CD4-positive, alpha-beta T cell treated with Interleukin-1 beta for 1 hour (primary cell): ENCODE measurements around the gene CEBPB.
A peak's percentile ranks its signal among the peaks of the same experiment; 100 is the strongest.
"Not testable (repeated sequence)": the region's sequence is repeated elsewhere in the genome, so short reads cannot be mapped to it uniquely, and the experiment has no call there.

Experiments
- DNase-seq, 2 donors: peaks; one replicate each; pipeline ENCODE4 v3.0.0-alpha.2; 2020 to 2022

Gene CEBPB

GRCh38 chr20:50170549-50171220 is 19.9 kb upstream of the CEBPB start:
- no peak for DNase-seq

- no peak for DNase-seq
Observed at GRCh38 chr20:50172347-50173013, 18.1 kb upstream of the CEBPB start.

DNA sequence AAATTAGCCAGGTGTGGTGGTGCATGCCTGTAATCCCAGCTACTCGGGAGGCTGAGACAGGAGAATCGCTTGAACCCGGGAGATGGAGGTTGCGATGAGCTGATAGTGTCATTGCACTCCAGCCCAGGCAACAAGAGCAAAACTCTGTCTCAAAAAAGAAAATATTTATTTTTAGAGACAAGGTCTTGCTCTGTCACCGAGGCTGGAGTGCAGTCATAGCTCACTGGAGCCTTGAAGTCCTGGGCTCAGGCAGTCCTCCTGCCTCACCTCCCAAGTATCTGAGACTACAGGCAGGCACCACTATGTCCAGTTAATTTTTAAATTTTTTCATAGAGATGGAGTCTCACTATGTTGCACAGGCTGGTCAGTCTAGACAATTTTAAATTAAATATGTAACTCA is 16.2 kb upstream of the CEBPB start:
- no peak for DNase-seq

DNA sequence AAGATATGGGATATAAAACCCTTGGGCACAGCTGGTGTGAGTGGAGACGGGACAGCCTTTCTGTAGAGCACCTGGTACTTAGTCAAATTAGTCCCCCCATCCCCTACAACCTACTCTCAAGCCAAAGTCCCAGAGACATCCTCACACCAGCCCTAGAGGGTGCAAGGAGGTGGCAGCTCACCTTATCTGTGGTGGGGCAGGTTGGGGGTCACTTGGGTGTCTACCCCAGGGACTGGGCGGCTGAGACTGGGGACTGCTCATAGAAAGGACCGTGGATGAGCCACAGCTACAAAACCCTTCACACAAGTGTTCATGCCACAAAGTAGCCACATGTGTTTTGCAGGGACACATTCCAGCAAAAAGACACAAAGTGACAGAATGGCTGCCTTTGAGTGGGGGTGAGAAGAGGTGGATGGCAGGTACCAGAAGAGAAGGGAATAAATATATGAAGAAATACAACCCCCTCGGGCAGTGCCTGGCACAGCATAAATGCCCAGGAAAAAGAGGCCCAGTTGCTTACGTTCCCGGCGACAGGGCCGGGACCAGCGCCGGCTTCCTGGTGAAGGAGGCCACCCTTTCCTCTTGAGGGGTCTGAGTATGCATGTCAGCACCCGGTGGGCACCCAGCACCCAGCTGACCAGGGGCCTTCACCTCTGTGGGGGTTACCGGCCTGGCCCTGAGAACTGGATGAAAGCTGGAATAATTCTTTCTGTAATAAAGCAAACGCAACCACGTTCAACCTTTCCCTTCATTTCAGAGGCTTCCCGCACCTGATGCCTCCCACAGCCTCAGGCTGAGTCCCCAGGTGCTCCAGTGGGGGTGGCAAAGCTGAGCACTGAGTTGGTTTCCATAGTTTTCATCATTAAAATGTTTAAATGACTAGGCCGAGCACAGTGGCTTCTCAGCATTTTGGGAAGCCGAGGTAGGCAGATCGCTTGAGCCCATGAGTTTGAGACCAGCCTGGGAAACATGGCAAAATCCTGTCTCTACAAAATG is 14.4 kb upstream of the CEBPB start:
- no peak for DNase-seq

GRCh38 chr20:50178672-50179071 is 12.0 kb upstream of the CEBPB start:
- not testable (repeated sequence) for DNase-seq

- DNase-seq, result no peak
Observed at GRCh38 chr20:50181344-50181743, 9.3 kb upstream of the CEBPB start.

- no peak for DNase-seq
Observed at GRCh38 chr20:50182346-50182745, 8.3 kb upstream of the CEBPB start.

DNA sequence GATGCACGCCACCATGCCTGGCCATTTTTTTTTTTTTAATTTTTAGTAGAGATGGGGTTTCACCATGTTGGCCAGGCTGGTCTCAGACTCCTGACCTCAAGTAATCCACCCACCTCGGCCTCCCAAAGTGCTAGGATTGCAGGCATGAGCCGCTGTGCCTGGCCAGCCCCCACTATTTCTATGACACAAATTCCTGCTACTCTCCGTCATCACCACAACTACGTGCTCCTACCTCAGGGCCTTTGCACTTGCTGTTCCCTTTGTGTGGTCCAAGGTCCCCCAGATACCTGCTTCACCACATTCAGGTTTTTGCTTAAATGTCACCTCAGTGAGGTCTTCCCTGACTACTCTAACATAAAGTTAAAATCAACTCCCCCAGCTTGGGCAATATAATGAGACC is 5.2 kb upstream of the CEBPB start:
- DNase-seq, result no peak

DNA sequence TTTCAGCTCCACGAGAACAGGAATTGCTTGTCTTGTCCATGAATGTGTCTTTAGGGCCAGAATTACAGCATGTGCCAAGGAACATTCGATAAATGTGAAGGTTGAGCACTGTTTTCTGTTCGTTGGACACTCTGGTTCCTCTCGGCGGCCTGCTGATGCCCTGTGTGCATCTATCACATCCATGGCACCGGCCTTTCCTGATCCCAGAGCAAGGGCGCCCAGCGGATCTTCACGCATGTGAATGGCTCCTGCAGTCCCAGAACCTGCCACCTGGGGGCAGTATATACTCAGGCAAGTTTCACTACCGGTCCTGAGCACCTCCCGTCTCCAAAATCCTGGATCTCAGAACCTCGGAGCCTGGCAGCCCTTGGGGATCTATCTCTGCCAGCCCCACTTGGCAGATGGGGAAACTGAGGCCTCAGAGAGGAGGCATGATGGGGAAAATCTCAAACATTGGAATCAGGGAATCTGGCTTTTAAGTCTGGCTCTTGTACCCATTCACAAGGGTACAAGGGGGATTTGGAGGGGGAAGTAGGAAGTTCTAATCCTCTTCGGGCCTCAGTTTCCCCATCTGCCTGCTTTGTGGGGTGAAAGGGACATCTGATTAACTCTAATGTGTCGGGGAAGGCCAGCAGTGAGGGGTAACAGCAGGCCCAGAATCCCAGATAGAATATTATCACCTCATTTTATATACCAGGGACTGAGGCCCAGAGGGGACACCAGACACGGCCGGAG is 4.3 kb upstream of the CEBPB start:
- DNase-seq, result peak; percentile 79 to 84

GRCh38 chr20:50186987-50187402 is 3.6 kb upstream of the CEBPB start:
- DNase-seq, result no peak

DNA sequence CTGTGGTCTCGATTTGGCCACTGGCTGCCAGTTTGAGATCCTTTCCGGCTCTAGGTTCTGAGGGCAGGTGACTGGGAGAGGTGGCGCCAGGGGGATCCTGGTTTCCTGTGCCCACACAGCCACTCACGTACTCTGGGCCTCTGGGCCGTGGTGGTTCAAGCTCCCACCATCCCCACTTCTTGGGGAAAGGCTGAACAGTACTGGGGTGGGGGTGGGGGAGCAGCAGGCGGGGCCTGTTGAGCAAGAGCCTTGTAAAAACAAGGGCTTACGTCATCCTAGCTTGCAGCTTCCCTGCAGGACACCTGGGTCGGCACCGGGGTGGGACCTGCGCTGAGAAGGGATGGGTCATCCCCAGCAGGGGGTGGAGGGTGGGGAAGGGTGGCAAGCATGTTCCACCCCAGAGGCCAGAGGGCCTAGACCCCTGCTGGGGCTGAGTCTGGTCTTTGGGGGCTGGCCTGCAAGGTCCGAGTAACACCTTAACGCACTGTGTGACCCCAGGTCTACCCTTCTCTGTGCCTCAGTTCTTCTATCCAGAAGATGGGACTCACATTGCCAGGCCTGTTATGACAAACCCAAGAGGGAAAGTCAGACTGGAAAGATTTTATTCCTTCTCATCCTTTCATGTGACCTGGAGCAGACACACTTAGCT is 3.1 kb upstream of the CEBPB start:
- DNase-seq, result peak in 1 of 2 donors; percentile 19

DNA sequence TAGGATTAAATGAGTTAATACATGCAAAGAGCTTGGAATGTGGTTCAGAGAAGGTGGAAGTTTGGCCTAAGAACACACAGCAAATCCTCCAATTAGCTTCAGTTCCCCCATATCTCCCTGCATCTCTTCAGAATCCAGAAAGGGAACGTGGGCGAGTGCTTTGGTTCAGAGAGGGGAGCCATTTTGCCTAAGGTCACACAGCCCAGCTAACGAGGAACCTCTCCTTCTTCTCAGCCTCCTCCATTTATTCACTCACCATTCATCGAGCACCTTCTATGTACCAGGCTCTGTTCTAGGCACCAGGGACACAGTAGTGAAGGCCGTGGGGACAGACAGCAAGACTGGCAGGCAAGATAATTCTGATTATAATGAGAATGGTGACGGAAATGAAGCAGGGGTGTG is 2.3 kb upstream of the CEBPB start:
- DNase-seq, result no peak

- no peak for DNase-seq
Observed at GRCh38 chr20:50188879-50189680, 1.6 kb upstream of the CEBPB start.

DNA sequence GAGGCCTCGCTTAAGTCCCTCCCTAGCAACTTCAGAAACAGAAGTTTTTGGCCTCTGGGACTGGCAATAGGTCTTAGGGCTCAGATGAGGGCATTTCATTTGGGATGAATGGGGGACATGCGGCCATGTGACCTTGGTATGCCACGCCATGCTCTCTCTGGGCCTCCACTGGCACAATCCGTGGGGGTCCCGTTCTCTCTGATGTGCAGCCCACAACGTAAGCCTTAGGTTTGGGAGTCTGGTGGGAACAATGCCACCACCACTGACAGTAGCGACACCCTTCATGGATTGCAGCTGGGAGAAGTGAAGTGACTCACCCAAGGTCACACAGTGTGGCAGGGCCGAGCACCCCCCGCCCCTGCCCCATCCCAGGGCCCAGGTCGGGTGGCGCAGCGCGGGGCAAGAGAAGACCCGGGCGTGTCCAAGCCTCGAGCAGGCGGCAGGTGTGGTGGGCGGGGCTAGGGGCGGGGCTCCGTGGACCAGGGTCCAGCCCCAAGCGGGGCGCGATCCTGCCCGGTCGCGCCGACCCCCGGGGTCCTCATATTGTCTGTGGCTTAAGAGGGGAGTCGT is 864 bp upstream of the CEBPB start:
- DNase-seq, result peak; percentile 33 to 35

DNA sequence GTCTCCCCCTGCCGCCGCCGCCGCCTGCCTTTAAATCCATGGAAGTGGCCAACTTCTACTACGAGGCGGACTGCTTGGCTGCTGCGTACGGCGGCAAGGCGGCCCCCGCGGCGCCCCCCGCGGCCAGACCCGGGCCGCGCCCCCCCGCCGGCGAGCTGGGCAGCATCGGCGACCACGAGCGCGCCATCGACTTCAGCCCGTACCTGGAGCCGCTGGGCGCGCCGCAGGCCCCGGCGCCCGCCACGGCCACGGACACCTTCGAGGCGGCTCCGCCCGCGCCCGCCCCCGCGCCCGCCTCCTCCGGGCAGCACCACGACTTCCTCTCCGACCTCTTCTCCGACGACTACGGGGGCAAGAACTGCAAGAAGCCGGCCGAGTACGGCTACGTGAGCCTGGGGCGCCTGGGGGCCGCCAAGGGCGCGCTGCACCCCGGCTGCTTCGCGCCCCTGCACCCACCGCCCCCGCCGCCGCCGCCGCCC is 474 bp downstream of the CEBPB start:
- peak; percentile 59 to 62 for DNase-seq

DNA sequence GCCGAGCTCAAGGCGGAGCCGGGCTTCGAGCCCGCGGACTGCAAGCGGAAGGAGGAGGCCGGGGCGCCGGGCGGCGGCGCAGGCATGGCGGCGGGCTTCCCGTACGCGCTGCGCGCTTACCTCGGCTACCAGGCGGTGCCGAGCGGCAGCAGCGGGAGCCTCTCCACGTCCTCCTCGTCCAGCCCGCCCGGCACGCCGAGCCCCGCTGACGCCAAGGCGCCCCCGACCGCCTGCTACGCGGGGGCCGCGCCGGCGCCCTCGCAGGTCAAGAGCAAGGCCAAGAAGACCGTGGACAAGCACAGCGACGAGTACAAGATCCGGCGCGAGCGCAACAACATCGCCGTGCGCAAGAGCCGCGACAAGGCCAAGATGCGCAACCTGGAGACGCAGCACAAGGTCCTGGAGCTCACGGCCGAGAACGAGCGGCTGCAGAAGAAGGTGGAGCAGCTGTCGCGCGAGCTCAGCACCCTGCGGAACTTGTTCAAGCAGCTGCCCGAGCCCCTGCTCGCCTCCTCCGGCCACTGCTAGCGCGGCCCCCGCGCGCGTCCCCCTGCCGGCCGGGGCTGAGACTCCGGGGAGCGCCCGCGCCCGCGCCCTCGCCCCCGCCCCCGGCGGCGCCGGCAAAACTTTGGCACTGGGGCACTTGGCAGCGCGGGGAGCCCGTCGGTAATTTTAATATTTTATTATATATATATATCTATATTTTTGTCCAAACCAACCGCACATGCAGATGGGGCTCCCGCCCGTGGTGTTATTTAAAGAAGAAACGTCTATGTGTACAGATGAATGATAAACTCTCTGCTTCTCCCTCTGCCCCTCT is 1.1 kb downstream of the CEBPB start:
- peak; percentile 45 to 46 for DNase-seq

DNA sequence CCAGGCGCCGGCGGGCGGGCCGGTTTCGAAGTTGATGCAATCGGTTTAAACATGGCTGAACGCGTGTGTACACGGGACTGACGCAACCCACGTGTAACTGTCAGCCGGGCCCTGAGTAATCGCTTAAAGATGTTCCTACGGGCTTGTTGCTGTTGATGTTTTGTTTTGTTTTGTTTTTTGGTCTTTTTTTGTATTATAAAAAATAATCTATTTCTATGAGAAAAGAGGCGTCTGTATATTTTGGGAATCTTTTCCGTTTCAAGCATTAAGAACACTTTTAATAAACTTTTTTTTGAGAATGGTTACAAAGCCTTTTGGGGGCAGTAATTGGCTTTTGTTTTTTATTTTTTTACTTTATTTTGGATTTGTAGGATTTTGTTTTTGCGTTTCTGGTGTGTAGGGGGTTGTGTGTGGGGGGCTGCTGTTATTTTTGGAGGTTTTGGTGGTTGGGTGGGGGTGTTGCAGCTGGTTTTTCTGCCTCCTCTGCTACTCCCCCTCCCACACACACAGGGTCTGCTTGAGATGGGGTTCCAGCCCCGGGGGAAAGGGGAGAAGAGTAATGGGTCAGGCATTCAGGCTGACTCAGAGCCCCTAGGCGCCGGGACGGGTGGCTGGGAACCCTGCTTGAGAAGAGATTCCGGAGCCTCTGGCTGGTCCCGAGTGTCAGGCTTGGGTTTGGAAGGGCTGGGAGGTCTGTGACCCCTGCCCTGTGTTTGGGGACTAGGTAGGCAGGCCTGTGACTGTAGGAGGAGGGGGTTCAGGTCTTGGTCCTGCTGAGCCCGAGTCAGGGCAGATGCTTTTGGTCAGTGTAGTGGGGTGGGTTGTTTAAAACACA is 2.0 kb downstream of the CEBPB start:
- peak; percentile 73 to 81 for DNase-seq

DNA sequence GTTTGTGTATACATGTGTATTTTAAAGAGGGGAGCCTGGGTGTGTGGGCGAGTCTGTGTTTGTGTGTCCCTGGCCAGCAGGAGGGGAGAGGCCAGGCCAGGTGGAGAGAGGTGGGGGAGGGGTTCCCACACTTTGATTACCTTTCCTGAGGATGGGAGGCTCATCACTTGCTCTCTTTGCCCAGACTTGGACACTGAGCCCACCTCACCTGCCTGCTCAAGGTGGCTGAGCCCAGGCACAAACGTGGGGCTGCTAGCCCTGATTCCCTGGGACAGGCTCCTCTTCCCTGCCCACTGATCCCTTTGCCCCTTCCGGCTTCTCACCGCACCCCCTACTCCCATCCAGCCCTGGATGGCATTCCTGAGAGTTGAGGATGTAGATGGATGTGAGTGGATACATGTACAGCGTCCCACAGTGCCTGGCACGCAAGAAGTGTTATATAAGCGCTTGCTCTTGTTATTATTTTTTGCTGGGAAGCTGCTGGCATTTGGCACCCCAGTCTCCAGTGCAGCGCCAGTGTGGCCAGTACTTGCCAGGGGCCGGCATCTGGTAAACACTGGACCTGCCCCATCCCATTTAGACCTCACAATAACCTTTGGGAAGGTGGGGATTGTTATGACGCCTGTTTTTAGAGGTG is 2.7 kb downstream of the CEBPB start:
- no peak for DNase-seq
